Measurements from ENCODE around the gene TMPRSS2. TPM values are rescaled to one million over a fixed set of nuclear protein-coding genes. Genes with fewer than 3 reads are reported as not detected.

TMPRSS2 gene
- total and polyA plus RNA-seq, 2 of the 13 experiments (the other 11 are each of a cell fraction or from before 2014, with no cell fraction given), result 1.7 to 1.8 TPM

DNA sequence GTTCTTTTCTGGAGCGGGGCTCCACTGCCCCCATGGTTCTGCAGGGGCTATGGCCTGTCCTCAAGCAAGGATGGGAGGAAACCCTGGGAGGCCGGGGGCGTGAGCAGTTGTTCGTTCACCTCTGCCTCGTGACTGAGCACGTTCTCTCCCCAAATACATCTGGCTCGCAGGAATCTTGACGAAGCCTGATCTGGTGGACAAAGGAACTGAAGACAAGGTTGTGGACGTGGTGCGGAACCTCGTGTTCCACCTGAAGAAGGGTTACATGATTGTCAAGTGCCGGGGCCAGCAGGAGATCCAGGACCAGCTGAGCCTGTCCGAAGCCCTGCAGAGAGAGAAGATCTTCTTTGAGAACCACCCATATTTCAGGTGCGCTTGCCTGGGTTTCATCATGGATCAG is 66.4 kb downstream of the TMPRSS2 start:
- no TSS peak for BruUV-seq (replicated peaks)
- no peaks in the 10 kb centered on the region for H4K20me1 ChIP-seq (ENCODE audit: insufficient read depth, low read length)
- no peak overlapping the region for H3K27ac ChIP-seq (ENCODE audit: extremely low read length, insufficient read depth, low read length)
- 84% methylated on average over 14 of the region's 14 CpGs for WGBS (ENCODE audit: low lambda C conversion rate)
- H3K27me3 ChIP-seq (ENCODE audit: control insufficient read depth in 1 of 2, insufficient read depth in 2 of 2, low read length in 2 of 2), result no peaks in the 10 kb centered on the region
- intact Hi-C loops (cut with micrococcal nuclease; ENCODE audit: unreplicated experiment), result no loop called here
- in situ Hi-C loops (cut with HindIII; ENCODE audit: extremely low pct_ligation_motif_present, low pct_unique_long_range_greater_than_20kb), result no loop called here
- H3K4me2 ChIP-seq (ENCODE audit: low read depth, low read length), result no peak overlapping the region
- ChIA-PET POLR2A (no interaction called here), CTCF (ENCODE audit: low intra/inter-chr PET ratio, low total read pairs) (no interaction called here)
- H3K9ac ChIP-seq (ENCODE audit: insufficient read depth, low read depth, low read length), result no peak overlapping the region
- no peak overlapping the region for H3K4me3 ChIP-seq (replicated peaks in 1 of 3; ENCODE audit: insufficient read depth in 1 of 3, low read depth in 2 of 3, low read length in 3 of 3)
- no peaks in the 10 kb centered on the region for H3K4me1 ChIP-seq (ENCODE audit: insufficient read depth, low read length)
- H3K79me2 ChIP-seq (ENCODE audit: insufficient read depth, low read length), result no peaks in the 10 kb centered on the region
- ATAC-seq (no peak), FAIRE-seq (no peak), DNase-seq (ENCODE audit: low spot score) (no peak)
- no peaks in the 10 kb centered on the region for H3K9me3 ChIP-seq (ENCODE audit: low read length)
- TF ChIP-seq YEATS2 (CRISPR knock-in tag; IDR thresholded peaks at IDR 0.05; ENCODE audit: borderline replicate concordance) (no peak), NR3C1 (CRISPR knock-in tag; IDR thresholded peaks at IDR 0.05) (no peak), ETV6 (CRISPR knock-in tag; conservative IDR thresholded peaks at IDR 0.05) (no peak), ZNF703 (CRISPR knock-in tag; IDR thresholded peaks at IDR 0.05; ENCODE audit: borderline replicate concordance) (no peak), ARNT2 (CRISPR knock-in tag; IDR thresholded peaks at IDR 0.05; ENCODE audit: low read depth) (no peak), HMG20B (CRISPR knock-in tag; conservative IDR thresholded peaks at IDR 0.05) (no peak), ZNF670 (CRISPR knock-in tag; IDR thresholded peaks at IDR 0.05; ENCODE audit: borderline replicate concordance) (no peak)
- TF ChIP-seq, protein P1, sequence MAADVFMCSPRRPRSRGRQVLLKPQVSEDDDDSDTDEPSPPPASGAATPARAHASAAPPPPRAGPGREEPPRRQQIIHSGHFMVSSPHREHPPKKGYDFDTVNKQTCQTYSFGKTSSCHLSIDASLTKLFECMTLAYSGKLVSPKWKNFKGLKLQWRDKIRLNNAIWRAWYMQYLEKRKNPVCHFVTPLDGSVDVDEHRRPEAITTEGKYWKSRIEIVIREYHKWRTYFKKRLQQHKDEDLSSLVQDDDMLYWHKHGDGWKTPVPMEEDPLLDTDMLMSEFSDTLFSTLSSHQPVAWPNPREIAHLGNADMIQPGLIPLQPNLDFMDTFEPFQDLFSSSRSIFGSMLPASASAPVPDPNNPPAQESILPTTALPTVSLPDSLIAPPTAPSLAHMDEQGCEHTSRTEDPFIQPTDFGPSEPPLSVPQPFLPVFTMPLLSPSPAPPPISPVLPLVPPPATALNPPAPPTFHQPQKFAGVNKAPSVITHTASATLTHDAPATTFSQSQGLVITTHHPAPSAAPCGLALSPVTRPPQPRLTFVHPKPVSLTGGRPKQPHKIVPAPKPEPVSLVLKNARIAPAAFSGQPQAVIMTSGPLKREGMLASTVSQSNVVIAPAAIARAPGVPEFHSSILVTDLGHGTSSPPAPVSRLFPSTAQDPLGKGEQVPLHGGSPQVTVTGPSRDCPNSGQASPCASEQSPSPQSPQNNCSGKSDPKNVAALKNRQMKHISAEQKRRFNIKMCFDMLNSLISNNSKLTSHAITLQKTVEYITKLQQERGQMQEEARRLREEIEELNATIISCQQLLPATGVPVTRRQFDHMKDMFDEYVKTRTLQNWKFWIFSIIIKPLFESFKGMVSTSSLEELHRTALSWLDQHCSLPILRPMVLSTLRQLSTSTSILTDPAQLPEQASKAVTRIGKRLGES (CRISPR knock-in tag; IDR thresholded peaks at IDR 0.05; ENCODE audit: borderline replicate concordance), result no peak
- TF ChIP-seq, protein P2, sequence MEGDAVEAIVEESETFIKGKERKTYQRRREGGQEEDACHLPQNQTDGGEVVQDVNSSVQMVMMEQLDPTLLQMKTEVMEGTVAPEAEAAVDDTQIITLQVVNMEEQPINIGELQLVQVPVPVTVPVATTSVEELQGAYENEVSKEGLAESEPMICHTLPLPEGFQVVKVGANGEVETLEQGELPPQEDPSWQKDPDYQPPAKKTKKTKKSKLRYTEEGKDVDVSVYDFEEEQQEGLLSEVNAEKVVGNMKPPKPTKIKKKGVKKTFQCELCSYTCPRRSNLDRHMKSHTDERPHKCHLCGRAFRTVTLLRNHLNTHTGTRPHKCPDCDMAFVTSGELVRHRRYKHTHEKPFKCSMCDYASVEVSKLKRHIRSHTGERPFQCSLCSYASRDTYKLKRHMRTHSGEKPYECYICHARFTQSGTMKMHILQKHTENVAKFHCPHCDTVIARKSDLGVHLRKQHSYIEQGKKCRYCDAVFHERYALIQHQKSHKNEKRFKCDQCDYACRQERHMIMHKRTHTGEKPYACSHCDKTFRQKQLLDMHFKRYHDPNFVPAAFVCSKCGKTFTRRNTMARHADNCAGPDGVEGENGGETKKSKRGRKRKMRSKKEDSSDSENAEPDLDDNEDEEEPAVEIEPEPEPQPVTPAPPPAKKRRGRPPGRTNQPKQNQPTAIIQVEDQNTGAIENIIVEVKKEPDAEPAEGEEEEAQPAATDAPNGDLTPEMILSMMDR (CRISPR knock-in tag; IDR thresholded peaks at IDR 0.05), result no peak
- H3K36me3 ChIP-seq (replicated peaks in 1 of 2; ENCODE audit: control insufficient read depth in 1 of 2, insufficient read depth in 2 of 2, low read length in 2 of 2), result no peaks in the 10 kb centered on the region
- H2AFZ ChIP-seq (ENCODE audit: low read length), result no peak overlapping the region

Measured in HepG2 (cell line).